NCI-H524 (cell line): ENCODE results near the gene SIRT2.
"Not testable (repeated sequence)": the region's sequence is repeated elsewhere in the genome, so short reads cannot be mapped to it uniquely, and the experiment has no call there.

Experiments
- DNase-seq, 2 experiments: peaks; one replicate each; lab custom pipeline; 2025; lab: John Stamatoyannopoulos, UW

The SIRT2 gene

GRCh38 chr19:38894968-38895367 lies 4.5 kb downstream of the SIRT2 start:
- DNase-seq: no peak

- no peak for DNase-seq
Observed at GRCh38 chr19:38893341-38893771, 6.1 kb downstream of the SIRT2 start.

- no peak for DNase-seq
Observed at GRCh38 chr19:38892841-38893240, 6.6 kb downstream of the SIRT2 start.

- no peak for DNase-seq
Observed at GRCh38 chr19:38891771-38892170, 7.6 kb downstream of the SIRT2 start.

- DNase-seq: no peak
Observed at GRCh38 chr19:38890686-38891085, 8.7 kb downstream of the SIRT2 start.

GRCh38 chr19:38889803-38890202 lies 9.6 kb downstream of the SIRT2 start:
- DNase-seq: no peak

GRCh38 chr19:38888876-38889275 lies 10.5 kb downstream of the SIRT2 start:
- DNase-seq: no peak

GRCh38 chr19:38884691-38885090 lies 14.7 kb downstream of the SIRT2 start:
- not testable (repeated sequence) for DNase-seq

- no peak for DNase-seq
Observed at GRCh38 chr19:38883286-38883685, 16.1 kb downstream of the SIRT2 start.

- no peak for DNase-seq
Observed at GRCh38 chr19:38880882-38881609, 18.4 kb downstream of the SIRT2 start.

GRCh38 chr19:38880076-38880881 lies 19.1 kb downstream of the SIRT2 start:
- no peak for DNase-seq

- no peak for DNase-seq
Observed at GRCh38 chr19:38879400-38879751, 20.0 kb downstream of the SIRT2 start.

GRCh38 chr19:38878575-38879399 lies 20.6 kb downstream of the SIRT2 start:
- DNase-seq: no peak

- peak; percentile 85 to 93 for DNase-seq
Observed at GRCh38 chr19:38877781-38878574, 21.4 kb downstream of the SIRT2 start, which contains the start of gene RINL. RINL (minus strand) TSS chr19:38878275; CDS start chr19:38876742, 1,533 bp downstream.

- DNase-seq: no peak
Observed at GRCh38 chr19:38875656-38876395, 23.6 kb downstream of the SIRT2 start.

GRCh38 chr19:38873400-38873799 lies 26.0 kb downstream of the SIRT2 start:
- not testable (repeated sequence) for DNase-seq

- no peak for DNase-seq
Observed at GRCh38 chr19:38870612-38871011, 28.8 kb downstream of the SIRT2 start.

- DNase-seq: no peak
Observed at GRCh38 chr19:38869836-38870607, 29.4 kb downstream of the SIRT2 start.

- no peak for DNase-seq
Observed at GRCh38 chr19:38869160-38869835, 30.1 kb downstream of the SIRT2 start.
